Epithelial cell of prostate (primary cell): ENCODE results near the gene DNAJC22.
"Not testable (repeated sequence)": the region's sequence is repeated elsewhere in the genome, so short reads cannot be mapped to it uniquely, and the experiment has no call there.

ENCODE experiments used
- DNase-seq: peaks from one replicate; pipeline ENCODE4 v3.0.0-alpha.2; 2011; ENCODE audit warnings: low read depth, low spot score
- H3K27ac ChIP-seq: fragments of 450-650 bp; 2 replicates; pipeline ENCODE4 v1.5.1; 2017; ENCODE audit warnings: mild to moderate bottlenecking

The DNAJC22 gene

GRCh38 chr12:49367381-49368239 lies 20.9 kb downstream of the DNAJC22 start, which contains the start of gene SPATS2:
SPATS2 (plus strand) TSS chr12:49367462; CDS start chr12:49461013, 93,551 bp downstream.
- DNase-seq: no peak
- peak within 1 kb of the TSS; percentile 84 for H3K27ac ChIP-seq

- H3K27ac ChIP-seq: peak overlapping the region; percentile 84
- DNase-seq: no peak
These were observed 21.5 kb downstream of the DNAJC22 start for GRCh38 chr12:49368240-49368600.

GRCh38 chr12:49369411-49370145 lies 22.9 kb downstream of the DNAJC22 start:
- peak overlapping the region; percentile 9 for H3K27ac ChIP-seq
- DNase-seq: no peak

GRCh38 chr12:49370539-49370938 lies 23.9 kb downstream of the DNAJC22 start:
- no peak overlapping the region for H3K27ac ChIP-seq
- DNase-seq: no peak

GRCh38 chr12:49375406-49375805 lies 28.7 kb downstream of the DNAJC22 start:
- no peak overlapping the region for H3K27ac ChIP-seq
- no peak for DNase-seq

GRCh38 chr12:49377386-49377785 lies 30.7 kb downstream of the DNAJC22 start:
- no peak overlapping the region for H3K27ac ChIP-seq
- no peak for DNase-seq

- not testable (repeated sequence) for DNase-seq, H3K27ac ChIP-seq
These were observed 33.5 kb downstream of the DNAJC22 start for GRCh38 chr12:49380184-49380583.

- no peak overlapping the region for H3K27ac ChIP-seq
- no peak for DNase-seq
These were observed 42.1 kb downstream of the DNAJC22 start for GRCh38 chr12:49388682-49389386.

- no peak for DNase-seq
- no peak overlapping the region for H3K27ac ChIP-seq
These were observed 42.7 kb downstream of the DNAJC22 start for GRCh38 chr12:49389387-49389703.

- no peak overlapping the region for H3K27ac ChIP-seq
- no peak for DNase-seq
These were observed 50.3 kb downstream of the DNAJC22 start for GRCh38 chr12:49397000-49397399.

- H3K27ac ChIP-seq: no peak overlapping the region
- no peak for DNase-seq
These were observed 53.6 kb downstream of the DNAJC22 start for GRCh38 chr12:49400304-49400703.
